Bone marrow (tissue), 2 donors: Measurements from ENCODE around the gene GPC4.
"Not testable (repeated sequence)": the region's sequence is repeated elsewhere in the genome, so short reads cannot be mapped to it uniquely, and the experiment has no call there.

Experiments
- DNase-seq, 2 donors: peaks; one replicate each; lab custom pipeline; 2025; lab: John Stamatoyannopoulos, UW

GPC4 gene

DNA sequence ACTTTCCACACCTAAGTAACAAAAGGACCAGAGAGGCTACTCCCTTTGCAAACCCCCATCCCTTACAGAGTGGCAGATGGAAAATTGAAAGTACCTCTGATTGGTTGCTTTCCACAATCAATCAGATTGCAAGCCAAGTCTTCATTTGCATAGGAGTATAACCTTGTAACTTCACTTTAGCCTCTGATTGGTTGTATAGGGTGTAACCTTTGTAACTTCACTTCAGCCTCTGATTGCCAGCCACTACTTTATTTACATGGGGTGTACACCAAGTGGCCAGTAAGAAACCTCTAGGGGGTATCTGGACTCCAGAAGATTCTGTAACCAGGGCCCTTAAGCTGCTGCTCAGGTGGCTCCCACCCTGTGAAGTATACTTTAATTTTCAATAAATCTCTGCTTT, 48.6 kb downstream of the GPC4 start:
- no peak for DNase-seq

- DNase-seq = no peak
Measured at GRCh38 chrX:133365871-133366611, 49.2 kb downstream of the GPC4 start.

DNA sequence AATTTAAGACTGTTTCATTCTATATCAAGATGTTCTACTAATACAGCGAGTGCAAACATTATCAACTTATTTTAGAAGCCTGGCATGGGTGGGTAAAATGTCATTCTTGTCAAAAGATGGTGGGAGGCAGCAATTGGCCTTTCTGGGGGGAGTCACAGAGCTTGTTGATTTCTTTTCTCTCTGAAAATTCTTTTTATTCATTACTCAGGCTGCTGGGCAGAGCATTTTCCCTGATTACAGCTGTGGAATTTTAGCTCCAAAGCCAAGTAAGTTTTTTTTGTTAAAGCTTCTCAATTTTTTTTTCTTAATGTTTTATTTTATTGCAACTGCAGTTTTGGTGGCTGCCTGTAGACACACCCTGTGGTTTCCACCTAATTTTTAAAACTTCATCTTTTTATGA, 50.4 kb downstream of the GPC4 start:
- DNase-seq = no peak

- no peak for DNase-seq
Measured at GRCh38 chrX:133364196-133364595, 51.1 kb downstream of the GPC4 start.

DNA sequence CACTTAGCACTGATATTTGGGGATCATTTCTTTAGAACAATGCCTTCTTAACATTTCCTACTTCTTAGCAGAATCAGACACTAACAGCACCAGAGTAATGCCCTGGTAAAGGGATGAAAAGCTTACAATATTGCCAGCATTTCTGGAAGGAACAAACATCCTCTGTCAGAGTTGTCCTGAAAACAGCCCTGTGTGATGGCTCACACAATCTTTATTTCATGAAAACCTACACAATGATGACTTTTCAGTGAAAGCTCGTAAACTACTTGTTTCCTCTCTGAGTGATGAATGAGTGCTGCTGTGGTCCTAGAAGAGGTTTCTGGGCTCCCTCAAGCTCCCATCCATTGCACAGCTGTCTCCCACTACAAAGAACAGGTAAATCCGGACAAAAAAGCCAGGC, 52.8 kb downstream of the GPC4 start:
- no peak for DNase-seq

DNA sequence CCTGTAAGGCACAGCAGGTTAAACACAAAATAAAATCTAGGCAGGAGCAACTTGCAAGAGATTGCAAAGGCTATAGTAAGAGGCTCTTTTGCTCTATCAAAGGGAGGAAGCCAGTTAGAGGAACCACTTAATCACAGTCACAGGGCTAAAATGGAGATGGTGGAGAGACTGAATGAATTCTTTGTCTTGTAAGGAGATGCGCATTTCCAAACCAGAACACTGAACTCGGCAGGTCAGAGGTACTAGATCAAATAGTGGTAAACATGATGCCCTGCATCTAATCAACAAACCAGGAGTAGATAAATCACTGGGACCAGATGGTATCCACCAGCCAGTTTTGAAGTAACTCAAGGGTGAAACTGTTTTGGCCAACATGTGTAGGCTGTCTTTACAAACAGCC, 55.8 kb downstream of the GPC4 start:
- no peak for DNase-seq

DNA sequence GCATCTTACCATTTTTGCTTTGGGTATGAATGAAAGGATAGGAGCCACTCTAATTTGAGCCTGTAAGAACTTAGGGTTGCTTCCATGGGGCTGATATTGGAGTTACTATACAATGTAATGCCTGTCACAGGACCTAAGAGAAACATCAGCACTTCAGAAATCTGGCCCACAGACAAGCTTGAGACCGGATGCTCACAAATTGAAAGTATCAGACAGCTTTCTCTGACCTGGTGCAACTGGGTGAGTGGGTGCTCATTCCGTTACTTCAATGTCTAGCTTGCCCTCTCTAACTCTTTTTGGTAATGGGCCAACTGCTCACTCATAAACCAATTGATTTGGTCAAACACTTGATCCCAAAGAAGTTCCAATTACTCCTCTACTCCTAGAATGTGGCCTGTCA, 62.1 kb downstream of the GPC4 start:
- DNase-seq = no peak

GRCh38 chrX:133350751-133351150, 64.5 kb downstream of the GPC4 start:
- no peak for DNase-seq

DNA sequence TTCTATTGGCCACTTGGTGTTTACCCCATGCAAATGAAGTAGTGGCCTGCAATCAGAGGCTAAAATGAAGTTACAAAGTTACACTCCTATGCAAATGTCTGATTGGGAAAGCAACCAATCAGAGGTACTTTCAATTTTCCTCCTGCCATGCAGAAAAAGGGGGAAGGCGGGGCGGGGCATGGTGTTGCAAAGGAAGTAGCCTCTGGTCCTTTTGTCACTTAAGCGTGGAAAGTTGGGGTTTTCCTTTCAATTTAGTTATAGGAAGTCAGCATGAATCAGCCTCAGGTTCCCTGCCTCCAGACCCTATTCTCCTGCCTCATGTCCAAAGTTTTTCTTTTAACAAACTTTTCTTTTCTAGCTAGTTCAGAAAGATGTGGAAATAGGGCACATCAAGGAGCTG, 69.3 kb downstream of the GPC4 start:
- DNase-seq = no peak

DNA sequence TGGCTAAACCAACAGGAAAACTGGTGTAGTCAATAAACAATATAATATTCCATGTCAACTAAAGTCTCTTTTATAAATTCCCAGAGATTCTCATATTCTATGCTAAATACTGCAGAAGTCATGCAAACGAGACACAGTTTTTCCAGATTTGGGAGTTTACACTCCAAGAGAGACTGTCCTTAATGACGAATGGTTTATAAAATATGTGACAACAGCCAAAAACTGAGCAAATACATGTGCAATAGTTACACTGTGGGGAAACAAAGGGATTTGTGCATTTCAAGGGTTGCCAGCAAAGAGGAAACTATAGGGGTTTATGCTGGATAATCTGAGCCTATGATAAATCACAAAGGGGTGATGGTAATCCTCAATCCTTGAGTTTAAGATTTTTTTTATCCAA, 75.7 kb downstream of the GPC4 start:
- no peak for DNase-seq

DNA sequence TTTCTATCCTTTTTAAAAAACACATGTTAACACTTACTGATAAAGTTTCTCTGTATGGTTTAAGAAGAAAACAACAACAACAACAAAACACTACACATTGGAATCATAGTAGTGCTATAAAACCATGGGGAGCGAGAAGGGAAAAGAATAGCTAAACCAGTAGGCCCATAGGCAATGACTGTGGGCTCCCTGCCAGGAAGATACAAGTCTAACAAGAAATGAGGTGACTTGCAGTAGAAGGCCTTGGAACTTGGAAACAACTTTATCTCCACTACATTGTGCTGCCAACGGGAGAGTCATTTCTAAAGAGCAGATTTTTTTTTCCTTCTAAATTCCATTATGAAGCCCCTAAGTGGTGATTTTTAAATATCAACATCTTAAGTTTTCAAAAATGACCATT, 78.0 kb downstream of the GPC4 start:
- no peak for DNase-seq

DNA sequence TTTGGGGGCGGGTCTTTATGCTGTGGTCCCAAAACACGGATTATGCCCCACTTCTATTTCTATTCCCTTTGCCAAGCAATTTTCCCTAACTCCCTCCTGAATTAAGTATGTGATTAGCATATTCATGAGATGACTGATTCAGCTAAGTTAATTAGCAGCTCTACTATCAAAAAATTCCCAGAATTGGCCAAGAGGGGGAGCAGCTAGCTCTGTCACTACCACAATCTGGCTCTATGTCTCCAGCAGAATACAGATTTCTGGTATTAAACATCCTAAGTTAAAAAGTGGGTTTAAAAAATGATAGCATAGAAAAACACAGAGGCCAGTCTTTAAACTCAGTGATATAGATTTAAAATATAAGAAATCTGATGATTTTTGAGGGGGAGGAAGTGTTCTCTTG, 80.3 kb downstream of the GPC4 start:
- DNase-seq = no peak

DNA sequence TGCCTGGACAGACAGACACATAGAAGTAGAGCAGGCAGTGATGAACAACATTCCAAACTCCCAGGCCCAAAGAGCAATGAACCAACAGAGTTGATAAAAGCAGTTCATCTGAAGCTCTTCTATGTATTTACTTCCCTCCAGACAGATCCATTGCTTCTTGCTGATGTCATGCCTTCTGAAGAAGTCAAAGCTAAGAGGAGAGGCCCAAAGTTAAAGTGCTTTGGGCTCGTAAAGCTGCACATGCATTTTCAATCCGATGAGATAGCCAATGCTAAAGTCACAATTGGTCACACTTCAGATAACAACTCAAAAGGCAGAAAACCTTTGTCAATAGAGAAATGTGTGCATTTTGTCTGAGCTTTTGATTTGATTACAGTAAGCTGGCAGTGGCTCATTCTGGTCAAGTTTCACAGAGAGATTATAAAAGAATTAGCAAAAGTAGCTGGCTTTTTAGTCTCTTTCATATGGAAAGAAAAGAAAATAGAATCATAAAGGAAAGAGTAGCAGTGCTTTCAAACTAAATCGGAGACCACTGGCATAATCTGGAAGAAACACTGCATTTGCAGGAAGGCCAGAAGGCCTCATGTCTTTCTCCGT, 82.0 kb downstream of the GPC4 start:
- DNase-seq = no peak

- DNase-seq = no peak
Measured at GRCh38 chrX:133332737-133333136, 82.6 kb downstream of the GPC4 start.

DNA sequence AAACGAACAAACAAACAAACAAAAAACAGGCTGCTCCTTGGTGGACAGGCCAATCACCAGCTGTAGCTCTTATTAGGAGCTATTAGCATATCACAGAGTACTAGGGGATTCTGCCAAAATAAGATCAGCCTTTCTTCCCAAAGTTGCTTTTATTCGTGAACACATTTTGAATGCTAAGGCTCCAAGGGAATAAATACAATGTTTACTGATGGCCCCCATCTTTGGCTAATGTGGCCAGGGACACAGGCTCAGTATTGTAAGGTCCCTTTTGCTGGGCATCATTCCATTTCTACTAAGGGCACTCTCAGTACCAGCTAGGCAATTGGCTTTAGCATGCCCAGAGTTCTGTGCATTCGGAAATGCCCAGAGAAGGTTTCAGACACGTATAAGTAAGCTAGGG, 84.3 kb downstream of the GPC4 start:
- no peak for DNase-seq

DNA sequence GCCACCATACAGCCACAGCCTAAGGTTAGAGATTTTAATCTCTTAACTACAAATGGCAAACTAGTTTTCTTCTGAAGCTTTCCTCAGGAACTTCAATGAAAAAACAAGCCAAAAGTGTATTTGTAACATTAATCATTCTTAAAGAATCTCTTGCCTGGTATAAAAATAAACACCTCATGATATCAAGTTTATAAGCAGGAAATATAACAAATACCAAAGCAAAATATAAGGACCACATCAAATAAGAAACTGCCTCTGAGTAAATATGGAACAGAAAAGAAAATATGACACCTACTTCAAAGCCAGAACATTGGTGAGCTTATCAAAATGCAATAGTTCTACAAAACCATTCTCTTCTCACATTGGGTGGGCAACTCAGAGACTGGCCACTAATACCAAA, 89.9 kb downstream of the GPC4 start:
- DNase-seq = no peak

DNA sequence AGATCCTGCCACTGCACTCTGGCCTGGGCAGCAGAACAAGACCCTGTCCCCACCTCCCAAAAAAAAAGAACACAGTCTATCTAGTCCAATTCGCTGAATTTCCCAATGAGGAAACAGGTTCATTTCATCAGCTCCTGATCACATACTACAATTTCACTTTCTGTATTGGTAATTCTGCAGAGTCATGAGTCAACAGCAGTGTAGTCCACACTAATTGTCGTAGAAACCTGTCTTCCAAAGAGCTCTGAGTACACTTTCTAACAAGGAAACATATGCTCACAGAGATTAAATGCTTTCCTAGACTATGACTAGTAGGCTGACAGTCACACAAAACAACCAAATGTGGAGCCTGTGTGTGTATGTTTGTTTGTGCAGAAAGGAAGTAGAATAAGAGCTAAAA, 91.9 kb downstream of the GPC4 start:
- DNase-seq = peak in 1 of 2 donors; percentile 29

GRCh38 chrX:133322269-133322668, 93.0 kb downstream of the GPC4 start:
- DNase-seq = not testable (repeated sequence)

DNA sequence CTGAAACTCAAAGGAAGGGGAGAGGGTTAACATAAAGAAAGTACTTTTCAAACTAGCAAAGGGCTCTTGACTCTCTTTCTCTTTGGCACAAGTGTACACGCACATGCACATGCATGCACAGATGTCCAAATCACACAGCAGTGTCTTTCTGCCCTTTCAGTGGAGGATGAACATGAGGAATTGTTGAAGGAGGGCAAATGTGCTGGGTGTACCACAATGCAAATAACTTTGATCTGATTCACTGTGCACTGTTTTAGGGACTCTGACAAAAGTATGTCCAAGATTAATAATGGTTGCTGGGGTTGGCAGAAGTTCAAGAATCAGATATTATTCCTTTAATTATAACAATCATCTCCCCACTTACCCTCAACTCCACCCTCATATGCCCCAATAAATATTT, 93.8 kb downstream of the GPC4 start:
- DNase-seq = no peak

- DNase-seq = no peak
Measured at GRCh38 chrX:133314281-133314680, 101.0 kb downstream of the GPC4 start.

DNA sequence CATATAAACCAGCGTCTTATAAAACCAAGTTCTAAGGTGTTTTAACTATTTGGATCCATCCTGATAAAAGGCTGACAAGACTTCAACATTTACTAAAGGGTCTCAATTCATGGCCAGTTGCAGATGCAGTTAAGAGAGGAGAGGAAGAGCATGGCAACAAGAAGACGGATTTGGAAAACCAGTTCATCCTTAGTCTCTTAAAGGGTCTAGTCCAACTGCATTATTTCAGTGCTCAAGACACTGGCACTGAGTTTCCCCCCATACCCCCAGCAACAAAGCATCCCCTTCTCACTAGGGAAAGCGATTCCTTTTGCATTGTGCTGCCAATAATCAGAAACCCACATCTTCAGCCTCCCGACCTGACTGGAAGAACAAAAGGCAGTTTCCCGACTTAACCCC, 106.8 kb downstream of the GPC4 start:
- DNase-seq = no peak

DNA sequence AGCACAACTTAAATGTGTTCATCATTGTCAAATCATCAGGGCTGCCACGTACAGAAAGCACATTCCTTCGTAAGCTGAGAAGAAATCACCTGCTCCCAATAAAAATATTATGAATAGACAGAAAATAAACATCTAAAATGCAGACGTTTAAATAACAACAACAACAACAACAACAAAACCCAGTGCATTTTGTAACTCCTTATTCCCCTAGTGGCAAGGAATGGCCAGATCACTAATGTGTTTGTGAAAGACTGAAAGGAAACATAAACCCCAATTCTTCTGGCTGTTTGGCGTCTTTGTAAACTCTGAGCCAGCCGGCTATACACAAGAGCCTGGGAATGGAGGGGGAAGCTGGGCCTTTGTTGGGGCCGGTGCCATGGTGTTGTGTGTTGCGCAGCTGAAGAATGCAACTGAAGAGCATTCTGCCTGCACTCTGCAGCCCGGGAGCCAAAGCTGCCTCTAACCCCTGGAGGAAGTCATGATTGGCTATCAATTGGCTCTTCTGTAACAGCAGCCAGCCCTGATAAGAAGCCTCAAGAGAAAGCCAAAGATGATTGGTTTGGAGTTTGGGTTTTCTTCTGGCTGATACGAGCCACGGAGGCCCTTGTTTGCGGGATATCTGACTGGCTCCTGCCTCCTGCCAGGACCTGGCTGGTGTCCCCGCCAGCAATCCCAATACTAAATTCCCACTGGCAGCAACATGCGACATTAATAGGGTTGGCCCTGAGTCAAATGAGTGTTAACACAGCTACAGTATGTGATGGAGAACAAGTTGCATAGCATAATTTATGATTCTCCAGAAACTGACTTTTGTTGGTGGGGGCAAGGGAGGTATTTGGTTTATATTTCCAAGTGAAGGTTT, 107.4 kb downstream of the GPC4 start:
- DNase-seq = no peak

DNA sequence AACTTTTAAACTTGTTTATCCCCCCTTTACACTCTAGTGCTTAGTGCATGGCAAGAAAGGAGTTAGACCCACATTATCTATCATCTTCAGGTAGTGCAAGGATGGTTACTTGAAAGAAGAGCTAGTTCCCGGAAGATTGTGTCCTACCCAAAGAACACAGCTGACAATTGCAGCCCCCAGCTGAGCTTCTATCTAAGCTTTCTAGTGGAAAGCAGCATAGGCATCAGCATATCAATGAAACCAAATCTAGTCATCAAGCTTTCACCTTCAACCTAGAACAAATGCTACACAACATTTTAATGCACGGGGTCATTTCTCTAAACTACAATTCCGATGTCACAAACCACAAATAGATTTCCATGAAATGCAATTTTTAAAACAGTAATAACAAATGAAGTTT, 108.2 kb downstream of the GPC4 start:
- no peak for DNase-seq
